ENCODE measurements around the gene TRPM6.

DNA sequence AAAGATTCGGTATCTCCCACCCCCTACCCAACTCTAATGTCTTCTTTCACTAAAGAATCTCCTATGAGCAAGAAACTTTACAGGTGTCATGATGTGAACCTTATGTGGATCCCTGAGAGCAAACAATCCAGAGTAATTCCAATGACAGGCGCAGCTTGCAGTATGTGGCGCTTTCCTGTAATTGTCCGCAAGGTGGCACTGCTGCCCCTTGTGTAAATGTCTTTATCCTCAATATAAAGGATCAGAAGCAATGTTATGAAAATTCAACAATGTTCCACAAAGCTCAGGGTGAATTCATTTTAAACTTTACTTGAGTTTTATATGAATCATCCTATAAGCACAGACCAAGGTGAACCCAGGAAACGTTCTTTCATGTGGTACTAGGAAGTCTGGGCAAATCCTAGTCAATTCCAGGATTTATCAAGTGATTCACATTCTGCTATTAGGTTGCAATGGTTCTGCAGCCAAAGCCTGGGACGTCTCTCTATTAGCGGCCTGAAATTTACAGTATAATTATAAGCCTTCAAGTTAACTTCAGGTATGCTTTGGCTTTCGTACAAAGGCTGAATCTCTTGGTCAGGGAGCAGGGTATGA lies 113.7 kb downstream of the TRPM6 start:
- TF ChIP-seq, protein P1, sequence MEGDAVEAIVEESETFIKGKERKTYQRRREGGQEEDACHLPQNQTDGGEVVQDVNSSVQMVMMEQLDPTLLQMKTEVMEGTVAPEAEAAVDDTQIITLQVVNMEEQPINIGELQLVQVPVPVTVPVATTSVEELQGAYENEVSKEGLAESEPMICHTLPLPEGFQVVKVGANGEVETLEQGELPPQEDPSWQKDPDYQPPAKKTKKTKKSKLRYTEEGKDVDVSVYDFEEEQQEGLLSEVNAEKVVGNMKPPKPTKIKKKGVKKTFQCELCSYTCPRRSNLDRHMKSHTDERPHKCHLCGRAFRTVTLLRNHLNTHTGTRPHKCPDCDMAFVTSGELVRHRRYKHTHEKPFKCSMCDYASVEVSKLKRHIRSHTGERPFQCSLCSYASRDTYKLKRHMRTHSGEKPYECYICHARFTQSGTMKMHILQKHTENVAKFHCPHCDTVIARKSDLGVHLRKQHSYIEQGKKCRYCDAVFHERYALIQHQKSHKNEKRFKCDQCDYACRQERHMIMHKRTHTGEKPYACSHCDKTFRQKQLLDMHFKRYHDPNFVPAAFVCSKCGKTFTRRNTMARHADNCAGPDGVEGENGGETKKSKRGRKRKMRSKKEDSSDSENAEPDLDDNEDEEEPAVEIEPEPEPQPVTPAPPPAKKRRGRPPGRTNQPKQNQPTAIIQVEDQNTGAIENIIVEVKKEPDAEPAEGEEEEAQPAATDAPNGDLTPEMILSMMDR (IDR thresholded peaks at IDR 0.05; ENCODE audit: low read depth, low read length), result peak; percentile 92
- TF ChIP-seq EZH2phosphoT487 (IDR thresholded peaks at IDR 0.05; ENCODE audit: low read depth), result no peak

All from OCI-LY3 (cell line).